Liver (tissue), 9 donors: ENCODE results near the gene CHD9NB. TPM values are rescaled to one million over a fixed set of nuclear protein-coding genes. Genes with fewer than 3 reads are reported as not detected.
"Not testable (repeated sequence)": the region's sequence is repeated elsewhere in the genome, so short reads cannot be mapped to it uniquely, and the experiment has no call there.

ENCODE experiments used
- DNase-seq: peaks from one replicate; pipeline ENCODE4 v3.0.0-alpha.2; 2017; ENCODE audit warnings: low spot score
- H3K27ac ChIP-seq, 2 donors: one replicate each; pipeline ENCODE4 v1.7.0; 2013; ENCODE audit warnings: inconsistent platforms in 2 of 2, low read length in 2 of 2, control low read depth in 1 of 2, low read depth in 1 of 2, mild to moderate bottlenecking in 1 of 2
- H3K27me3 ChIP-seq, 4 donors: one replicate each; pipeline versions ENCODE4 v1.6.1 to v1.7.0; 2013; ENCODE audit warnings: low read length in 3 of 4, inconsistent platforms in 1 of 4, mild to moderate bottlenecking in 1 of 4, moderate library complexity in 1 of 4; ENCODE audit not compliant: control insufficient read depth in 4 of 4, insufficient read depth in 4 of 4
- H3K36me3 ChIP-seq, 4 donors: one replicate each; pipeline versions ENCODE4 v1.6.1 to v1.7.0; 2013; ENCODE audit warnings: low read length in 3 of 4, mild to moderate bottlenecking in 3 of 4, low read depth in 1 of 4, moderate library complexity in 1 of 4; ENCODE audit not compliant: control insufficient read depth in 4 of 4, insufficient read depth in 3 of 4
- H3K4me1 ChIP-seq, 4 donors: one replicate each; pipeline versions ENCODE4 v1.6.1 to v1.7.0; 2013; ENCODE audit warnings: low read length in 3 of 4, mild to moderate bottlenecking in 3 of 4, moderate library complexity in 1 of 4; ENCODE audit not compliant: control insufficient read depth in 4 of 4, insufficient read depth in 4 of 4
- H3K4me3 ChIP-seq, 3 donors: one replicate each; pipeline versions ENCODE4 v1.6.1 to v1.7.0; 2013; ENCODE audit warnings: low read length in 3 of 3, control low read depth in 1 of 3, low read depth in 1 of 3, mild to moderate bottlenecking in 1 of 3
- H3K9ac ChIP-seq, 2 donors: one replicate each; pipeline ENCODE4 v1.7.0; 2013; ENCODE audit warnings: low read length in 2 of 2, mild to moderate bottlenecking in 2 of 2, moderate library complexity in 2 of 2, control low read depth in 1 of 2, low read depth in 1 of 2
- H3K9me3 ChIP-seq, 4 donors: one replicate each; pipeline versions ENCODE4 v1.6.1 to v1.7.0; 2013; ENCODE audit warnings: low read length in 3 of 4; ENCODE audit not compliant: control insufficient read depth in 4 of 4
- EGR1 ChIP-seq, 2 donors: IDR thresholded peaks; 2 replicates each; pipeline ENCODE4 v1.6.1; 2016 to 2018; ENCODE audit warnings: antibody characterized with exemption in 2 of 2, low read depth in 2 of 2
- FOXA2 ChIP-seq: IDR thresholded peaks from 2 replicates; pipeline ENCODE4 v1.6.1; 2016; ENCODE audit warnings: antibody characterized with exemption
- GABPA ChIP-seq, 2 donors: IDR thresholded peaks in 1 of 2; conservative IDR thresholded peaks in 1 of 2; 2 replicates each; pipeline ENCODE4 v1.6.1; 2016; ENCODE audit warnings: antibody characterized with exemption in 2 of 2, mild to moderate bottlenecking in 1 of 2, moderate library complexity in 1 of 2
- HNF4A ChIP-seq, 2 donors: conservative IDR thresholded peaks; 2 replicates each; pipeline ENCODE4 v1.6.1; 2016; ENCODE audit warnings: antibody characterized with exemption in 2 of 2, mild to moderate bottlenecking in 2 of 2
- JUND ChIP-seq, 2 donors: IDR thresholded peaks; 2 replicates each; pipeline ENCODE4 v1.6.1; 2016; ENCODE audit warnings: antibody characterized with exemption in 2 of 2
- MAX ChIP-seq: IDR thresholded peaks from 2 replicates; pipeline ENCODE4 v1.6.1; 2016; ENCODE audit warnings: antibody characterized with exemption
- NR2F2 ChIP-seq: IDR thresholded peaks from 2 replicates; pipeline ENCODE4 v1.6.1; 2016; ENCODE audit warnings: antibody characterized with exemption
- RAD21 ChIP-seq, 2 donors: IDR thresholded peaks; 2 replicates each; pipeline ENCODE4 v1.6.1; 2016; ENCODE audit warnings: antibody characterized with exemption in 2 of 2, mild to moderate bottlenecking in 2 of 2
- RXRA ChIP-seq, 2 donors: IDR thresholded peaks; 2 replicates each; pipeline ENCODE4 v1.6.1; 2017 to 2018; ENCODE audit warnings: antibody characterized with exemption in 2 of 2, mild to moderate bottlenecking in 1 of 2
- SP1 ChIP-seq: IDR thresholded peaks from 2 replicates; pipeline ENCODE4 v1.6.1; 2018; ENCODE audit warnings: antibody characterized with exemption, mild to moderate bottlenecking
- TAF1 ChIP-seq: conservative IDR thresholded peaks from 2 replicates; pipeline ENCODE4 v1.6.1; 2016; ENCODE audit warnings: antibody characterized with exemption, mild to moderate bottlenecking
- YY1 ChIP-seq: IDR thresholded peaks from 2 replicates; pipeline ENCODE4 v1.6.1; 2016; ENCODE audit warnings: antibody characterized with exemption, mild to moderate bottlenecking
- WGBS: extraction: QIAGEN DNeasy Blood & Tissue Kit; methylation state at CpG from one replicate; pipeline ENCODE4 v1.1.7; 2013; 5-methylcytosine and 5-hydroxymethylcytosine counted together
- polyA plus RNA-seq, 2 donors: library from polyadenylated mRNA; stranded (reverse) in 1 of 2; unstranded in 1 of 2; fragments of 200-250 nt in 1 of 2; fragments of >200 nt in 1 of 2; fragmentation: Nextera tagmentation in 1 of 2; extraction: Ambion mirVana in 1 of 2; gene quantifications; one replicate each; pipeline versions ENCODE4 v1.2.1 to v1.2.3, GENCODE V29; 2013 to 2015
- total RNA-seq, 2 donors: library from RNA; depleted of rRNA; stranded (reverse); fragments of >200 nt; gene quantifications; one replicate each; pipeline ENCODE4 v1.2.3, GENCODE V29; 2014
- TF ChIP-seq, protein P1 (sequence below): IDR thresholded peaks from 2 replicates; pipeline ENCODE4 v1.6.1; 2016; ENCODE audit warnings: antibody characterized with exemption
- TF ChIP-seq, protein P2 (sequence below): IDR thresholded peaks from 2 replicates; pipeline ENCODE4 v1.6.1; 2016; ENCODE audit warnings: antibody characterized with exemption, mild to moderate bottlenecking
- donor health status: healthy.
- donor health status: healthy.
- donor health status: healthy.
- donor health status: healthy.
- donor health status: healthy.

Gene CHD9NB
- total and polyA plus RNA-seq, 4 donors, result 0.05 to 0.42 (median 0.18) TPM; not detected in 1

DNA sequence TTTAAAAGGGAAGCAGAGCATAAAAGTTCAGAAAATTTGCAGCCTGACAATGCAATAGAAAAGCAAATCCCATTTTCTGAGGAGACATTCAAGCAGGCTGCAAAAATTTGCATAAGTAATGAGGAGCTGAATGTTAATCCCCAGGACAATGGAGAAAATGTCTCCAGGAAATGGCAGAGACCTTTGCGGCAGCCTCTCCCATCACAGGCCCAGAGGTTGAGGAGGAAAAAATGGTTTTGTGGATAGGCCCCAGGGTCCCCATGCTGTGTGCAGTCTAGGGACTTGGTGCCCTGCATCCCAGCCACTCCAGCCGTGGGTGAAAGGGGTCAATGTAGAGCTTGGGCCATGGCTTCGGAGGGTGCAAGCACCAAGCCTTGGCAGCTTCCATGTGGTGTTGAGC, 21.6 kb upstream of the CHD9NB start:
- not testable (repeated sequence) for DNase-seq, H3K27me3 ChIP-seq, H3K36me3 ChIP-seq, H3K9me3 ChIP-seq, H3K27ac ChIP-seq, H3K9ac ChIP-seq, H3K4me3 ChIP-seq
- peaks cover 6 to 23% (median 11%) of the 10 kb centered on the region in 4 donors for H3K4me1 ChIP-seq
- WGBS, result 65% methylated on average over 3 of the region's 3 CpGs

GRCh38 chr16:53073022-53073421, 20.3 kb upstream of the CHD9NB start:
- peaks cover 0 to 3% (median 1%) of the 10 kb centered on the region in 4 donors for H3K36me3 ChIP-seq
- no peak for TF ChIP-seq JUND (IDR thresholded peaks at IDR 0.05)
- TF ChIP-seq RAD21 (IDR thresholded peaks at IDR 0.05), result no peak
- no peak for TF ChIP-seq FOXA2
- no peak for TF ChIP-seq EGR1 (IDR thresholded peaks at IDR 0.05; ENCODE audit: low read depth in 2 of 2)
- no peak for TF ChIP-seq YY1
- 84% methylated on average over 6 of the region's 6 CpGs for WGBS
- H3K4me3 ChIP-seq, result no peak overlapping the region
- no peak overlapping the region for H3K27ac ChIP-seq
- H3K9ac ChIP-seq, result no peak overlapping the region
- peaks cover 6 to 25% (median 11%) of the 10 kb centered on the region in 4 donors for H3K4me1 ChIP-seq
- H3K9me3 ChIP-seq, result no peaks in the 10 kb centered on the region
- H3K27me3 ChIP-seq, result no peaks in the 10 kb centered on the region
- DNase-seq, result no peak

DNA sequence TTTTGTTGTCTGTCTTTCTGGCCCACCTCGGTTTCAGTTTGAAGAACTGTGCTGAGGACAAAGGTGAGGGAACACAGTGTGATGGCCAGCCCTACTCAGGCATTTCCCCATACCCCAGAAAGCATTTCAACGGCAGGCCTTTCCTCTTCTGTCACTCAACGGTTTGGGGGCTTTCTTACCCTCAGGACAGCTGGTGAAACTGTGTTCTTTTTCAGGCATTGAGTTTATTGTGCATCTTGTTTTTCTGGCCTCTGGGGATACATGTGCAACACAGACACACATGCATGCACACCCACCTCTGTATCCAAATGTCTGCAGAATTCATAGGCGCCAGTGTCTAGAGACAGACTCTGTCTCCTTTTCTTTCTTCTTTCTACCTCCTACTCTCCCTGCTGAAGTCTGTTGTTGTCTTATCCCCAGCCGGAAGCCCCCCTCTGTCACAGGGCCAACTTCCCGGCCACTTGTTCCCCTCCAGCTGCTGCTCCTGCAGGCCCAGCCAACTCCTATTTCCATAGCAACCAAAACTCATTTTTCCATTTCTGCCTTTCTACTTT, 19.1 kb upstream of the CHD9NB start:
- no peak overlapping the region for H3K9ac ChIP-seq
- DNase-seq, result no peak
- H3K27me3 ChIP-seq, result no peaks in the 10 kb centered on the region
- TF ChIP-seq HNF4A (conservative IDR thresholded peaks at IDR 0.05) (peak; percentile 47 to 51), SP1 (peak; percentile 46), RAD21 (IDR thresholded peaks at IDR 0.05) (no peak)
- peaks cover 6 to 22% (median 9%) of the 10 kb centered on the region in 4 donors for H3K4me1 ChIP-seq
- 33% methylated on average over 6 of the region's 6 CpGs for WGBS
- H3K9me3 ChIP-seq, result no peaks in the 10 kb centered on the region
- peak overlapping the region; percentile 14 to 61 for H3K27ac ChIP-seq
- no peak overlapping the region for H3K4me3 ChIP-seq
- H3K36me3 ChIP-seq, result peaks cover 0 to 5% (median 1%) of the 10 kb centered on the region in 4 donors

- H3K27me3 ChIP-seq, result no peaks in the 10 kb centered on the region
- no peak for DNase-seq
- no peak overlapping the region for H3K27ac ChIP-seq
- 84% methylated on average over 2 of the region's 2 CpGs for WGBS
- no peak for TF ChIP-seq EGR1 (IDR thresholded peaks at IDR 0.05; ENCODE audit: low read depth in 2 of 2)
- TF ChIP-seq, protein P1, sequence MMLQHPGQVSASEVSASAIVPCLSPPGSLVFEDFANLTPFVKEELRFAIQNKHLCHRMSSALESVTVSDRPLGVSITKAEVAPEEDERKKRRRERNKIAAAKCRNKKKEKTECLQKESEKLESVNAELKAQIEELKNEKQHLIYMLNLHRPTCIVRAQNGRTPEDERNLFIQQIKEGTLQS, result no peak
- no peak for TF ChIP-seq GABPA (IDR thresholded peaks at IDR 0.05 in 1 of 2, conservative IDR thresholded peaks at IDR 0.05 in 1 of 2)
- TF ChIP-seq, protein P2, sequence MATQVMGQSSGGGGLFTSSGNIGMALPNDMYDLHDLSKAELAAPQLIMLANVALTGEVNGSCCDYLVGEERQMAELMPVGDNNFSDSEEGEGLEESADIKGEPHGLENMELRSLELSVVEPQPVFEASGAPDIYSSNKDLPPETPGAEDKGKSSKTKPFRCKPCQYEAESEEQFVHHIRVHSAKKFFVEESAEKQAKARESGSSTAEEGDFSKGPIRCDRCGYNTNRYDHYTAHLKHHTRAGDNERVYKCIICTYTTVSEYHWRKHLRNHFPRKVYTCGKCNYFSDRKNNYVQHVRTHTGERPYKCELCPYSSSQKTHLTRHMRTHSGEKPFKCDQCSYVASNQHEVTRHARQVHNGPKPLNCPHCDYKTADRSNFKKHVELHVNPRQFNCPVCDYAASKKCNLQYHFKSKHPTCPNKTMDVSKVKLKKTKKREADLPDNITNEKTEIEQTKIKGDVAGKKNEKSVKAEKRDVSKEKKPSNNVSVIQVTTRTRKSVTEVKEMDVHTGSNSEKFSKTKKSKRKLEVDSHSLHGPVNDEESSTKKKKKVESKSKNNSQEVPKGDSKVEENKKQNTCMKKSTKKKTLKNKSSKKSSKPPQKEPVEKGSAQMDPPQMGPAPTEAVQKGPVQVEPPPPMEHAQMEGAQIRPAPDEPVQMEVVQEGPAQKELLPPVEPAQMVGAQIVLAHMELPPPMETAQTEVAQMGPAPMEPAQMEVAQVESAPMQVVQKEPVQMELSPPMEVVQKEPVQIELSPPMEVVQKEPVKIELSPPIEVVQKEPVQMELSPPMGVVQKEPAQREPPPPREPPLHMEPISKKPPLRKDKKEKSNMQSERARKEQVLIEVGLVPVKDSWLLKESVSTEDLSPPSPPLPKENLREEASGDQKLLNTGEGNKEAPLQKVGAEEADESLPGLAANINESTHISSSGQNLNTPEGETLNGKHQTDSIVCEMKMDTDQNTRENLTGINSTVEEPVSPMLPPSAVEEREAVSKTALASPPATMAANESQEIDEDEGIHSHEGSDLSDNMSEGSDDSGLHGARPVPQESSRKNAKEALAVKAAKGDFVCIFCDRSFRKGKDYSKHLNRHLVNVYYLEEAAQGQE, result no peak
- no peak for TF ChIP-seq RXRA (IDR thresholded peaks at IDR 0.05)
- TF ChIP-seq TAF1, result no peak
- no peak for TF ChIP-seq FOXA2
- no peak for TF ChIP-seq NR2F2
- no peak for TF ChIP-seq MAX
- no peak for TF ChIP-seq SP1
- TF ChIP-seq HNF4A (conservative IDR thresholded peaks at IDR 0.05), result no peak
- TF ChIP-seq JUND (IDR thresholded peaks at IDR 0.05), result no peak
- peaks cover 0 to 5% (median 1%) of the 10 kb centered on the region in 4 donors for H3K36me3 ChIP-seq
- H3K4me3 ChIP-seq, result no peak overlapping the region
- peaks cover 6 to 22% (median 9%) of the 10 kb centered on the region in 4 donors for H3K4me1 ChIP-seq
- no peaks in the 10 kb centered on the region for H3K9me3 ChIP-seq
- H3K9ac ChIP-seq, result no peak overlapping the region
Measured at GRCh38 chr16:53069772-53070171, 17.1 kb upstream of the CHD9NB start.
